Measurements from ENCODE around the gene PDZD2.

DNA sequence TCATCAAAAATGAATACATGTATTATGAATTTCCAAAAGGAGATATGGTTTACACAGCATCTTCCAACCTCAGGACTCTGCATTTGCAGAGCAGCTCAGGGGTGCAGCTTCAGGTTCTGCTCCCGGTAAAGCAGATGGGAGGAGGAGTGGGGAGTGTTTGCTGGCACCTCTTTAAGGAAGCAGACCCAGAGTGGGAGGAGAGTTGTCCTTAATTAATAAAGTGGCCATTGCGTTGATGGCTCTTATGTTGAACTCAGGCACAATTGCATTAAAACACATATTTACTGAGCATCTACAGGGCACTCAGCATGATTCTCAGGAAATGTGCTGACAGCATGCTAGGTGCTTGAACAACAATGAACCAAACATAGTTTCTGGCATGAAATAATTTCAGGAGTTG is 121.0 kb downstream of the PDZD2 start:
- TF ChIP-seq, protein P1, sequence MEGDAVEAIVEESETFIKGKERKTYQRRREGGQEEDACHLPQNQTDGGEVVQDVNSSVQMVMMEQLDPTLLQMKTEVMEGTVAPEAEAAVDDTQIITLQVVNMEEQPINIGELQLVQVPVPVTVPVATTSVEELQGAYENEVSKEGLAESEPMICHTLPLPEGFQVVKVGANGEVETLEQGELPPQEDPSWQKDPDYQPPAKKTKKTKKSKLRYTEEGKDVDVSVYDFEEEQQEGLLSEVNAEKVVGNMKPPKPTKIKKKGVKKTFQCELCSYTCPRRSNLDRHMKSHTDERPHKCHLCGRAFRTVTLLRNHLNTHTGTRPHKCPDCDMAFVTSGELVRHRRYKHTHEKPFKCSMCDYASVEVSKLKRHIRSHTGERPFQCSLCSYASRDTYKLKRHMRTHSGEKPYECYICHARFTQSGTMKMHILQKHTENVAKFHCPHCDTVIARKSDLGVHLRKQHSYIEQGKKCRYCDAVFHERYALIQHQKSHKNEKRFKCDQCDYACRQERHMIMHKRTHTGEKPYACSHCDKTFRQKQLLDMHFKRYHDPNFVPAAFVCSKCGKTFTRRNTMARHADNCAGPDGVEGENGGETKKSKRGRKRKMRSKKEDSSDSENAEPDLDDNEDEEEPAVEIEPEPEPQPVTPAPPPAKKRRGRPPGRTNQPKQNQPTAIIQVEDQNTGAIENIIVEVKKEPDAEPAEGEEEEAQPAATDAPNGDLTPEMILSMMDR (IDR thresholded peaks at IDR 0.05 in 4 of 5, conservative IDR thresholded peaks at IDR 0.05 in 1 of 5): no peak
- no peak for TF ChIP-seq POLR2A (IDR thresholded peaks at IDR 0.05)

Data from gastrocnemius medialis (tissue), 4 donors.